Measurements from ENCODE around the gene PDE4D.
A peak's percentile ranks its signal among the peaks of the same experiment; 100 is the strongest.

GRCh38 chr5:59810041-59810440 is 83.5 kb downstream of the PDE4D start:
- TF ChIP-seq CTCF (IDR thresholded peaks at IDR 0.05) = peak; percentile 97
- TF ChIP-seq EZH2 (IDR thresholded peaks at IDR 0.05; ENCODE audit: borderline replicate concordance, insufficient read depth, low read depth, low read length, poor library complexity, severe bottlenecking) = no peak
